ENCODE results near the gene PRKCA.

DNA sequence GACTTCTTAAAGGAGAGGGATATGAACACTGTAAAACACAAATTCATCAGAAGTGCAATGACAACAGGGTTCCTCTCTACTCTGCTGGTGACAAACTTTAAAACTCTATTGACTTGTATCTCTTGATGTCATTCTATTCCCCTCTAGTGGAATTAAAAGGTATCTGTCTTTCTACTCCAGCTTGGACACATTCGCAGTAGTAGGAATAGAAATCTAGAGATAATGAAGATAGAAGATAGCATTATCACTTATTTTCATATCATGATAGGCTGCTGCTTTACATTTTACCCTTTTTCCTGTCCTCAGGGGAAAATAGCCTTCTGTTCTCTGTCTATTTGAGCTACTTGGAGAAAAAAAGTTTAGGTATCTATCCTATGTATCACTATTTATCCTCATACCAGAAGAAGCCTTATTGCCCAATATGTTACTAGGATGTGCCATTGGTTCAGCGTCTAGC is 322.9 kb downstream of the PRKCA start:
- TF ChIP-seq, protein P1, sequence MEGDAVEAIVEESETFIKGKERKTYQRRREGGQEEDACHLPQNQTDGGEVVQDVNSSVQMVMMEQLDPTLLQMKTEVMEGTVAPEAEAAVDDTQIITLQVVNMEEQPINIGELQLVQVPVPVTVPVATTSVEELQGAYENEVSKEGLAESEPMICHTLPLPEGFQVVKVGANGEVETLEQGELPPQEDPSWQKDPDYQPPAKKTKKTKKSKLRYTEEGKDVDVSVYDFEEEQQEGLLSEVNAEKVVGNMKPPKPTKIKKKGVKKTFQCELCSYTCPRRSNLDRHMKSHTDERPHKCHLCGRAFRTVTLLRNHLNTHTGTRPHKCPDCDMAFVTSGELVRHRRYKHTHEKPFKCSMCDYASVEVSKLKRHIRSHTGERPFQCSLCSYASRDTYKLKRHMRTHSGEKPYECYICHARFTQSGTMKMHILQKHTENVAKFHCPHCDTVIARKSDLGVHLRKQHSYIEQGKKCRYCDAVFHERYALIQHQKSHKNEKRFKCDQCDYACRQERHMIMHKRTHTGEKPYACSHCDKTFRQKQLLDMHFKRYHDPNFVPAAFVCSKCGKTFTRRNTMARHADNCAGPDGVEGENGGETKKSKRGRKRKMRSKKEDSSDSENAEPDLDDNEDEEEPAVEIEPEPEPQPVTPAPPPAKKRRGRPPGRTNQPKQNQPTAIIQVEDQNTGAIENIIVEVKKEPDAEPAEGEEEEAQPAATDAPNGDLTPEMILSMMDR (IDR thresholded peaks at IDR 0.05; ENCODE audit: low read depth, low read length, poor library complexity, severe bottlenecking), result peak; percentile 53
- TF ChIP-seq EZH2phosphoT487 (IDR thresholded peaks at IDR 0.05; ENCODE audit: borderline replicate concordance, low read length), result no peak

All from DOHH2 (cell line).